ENCODE results near the gene PPP3CB. TPM values are rescaled to one million over a fixed set of nuclear protein-coding genes. Genes with fewer than 3 reads are reported as not detected.
"Not testable (repeated sequence)": the region's sequence is repeated elsewhere in the genome, so short reads cannot be mapped to it uniquely, and the experiment has no call there.

PPP3CB gene
- total RNA-seq, 1 donor from 2014 or later = 49.9 TPM

- Mint-ChIP-seq H3K27ac (no peak overlapping the region), H3K36me3 (peaks cover 24% of the 10 kb centered on the region), H3K9me3 (no peaks in the 10 kb centered on the region), H3K4me3 (no peak overlapping the region), H3K27me3 (ENCODE audit: low read depth) (no peaks in the 10 kb centered on the region), H3K4me1 (no peaks in the 10 kb centered on the region)
- no peak for TF ChIP-seq CTCF (IDR thresholded peaks at IDR 0.05; ENCODE audit: unreplicated experiment)
- no peak for DNase-seq (ENCODE audit: low spot score in 2 of 2, unreplicated experiment in 2 of 2)
Measured at GRCh38 chr10:73399063-73399462, 96.8 kb downstream of the PPP3CB start.

- Mint-ChIP-seq H3K4me3 (no peak overlapping the region), H3K36me3 (peaks cover 30% of the 10 kb centered on the region), H3K9me3 (no peaks in the 10 kb centered on the region), H3K27ac (no peak overlapping the region), H3K4me1 (no peaks in the 10 kb centered on the region), H3K27me3 (ENCODE audit: low read depth) (no peaks in the 10 kb centered on the region)
- TF ChIP-seq CTCF (IDR thresholded peaks at IDR 0.05; ENCODE audit: unreplicated experiment) = no peak
- DNase-seq (ENCODE audit: low spot score in 2 of 2, unreplicated experiment in 2 of 2) = no peak
Measured at GRCh38 chr10:73398024-73398423, 97.8 kb downstream of the PPP3CB start.

- not testable (repeated sequence) for H3K9me3 Mint-ChIP-seq; DNase-seq (ENCODE audit: low spot score in 2 of 2, unreplicated experiment in 2 of 2); H3K4me1 Mint-ChIP-seq; H3K27me3 Mint-ChIP-seq (ENCODE audit: low read depth); H3K27ac Mint-ChIP-seq; H3K4me3 Mint-ChIP-seq
- H3K36me3 Mint-ChIP-seq = peaks cover 42% of the 10 kb centered on the region
Measured at GRCh38 chr10:73394325-73394724, 101.5 kb downstream of the PPP3CB start.

GRCh38 chr10:73388228-73388627 lies 107.6 kb downstream of the PPP3CB start:
- peaks cover 41% of the 10 kb centered on the region for H3K36me3 Mint-ChIP-seq
- no peak for DNase-seq (ENCODE audit: low spot score in 2 of 2, unreplicated experiment in 2 of 2)
- no peaks in the 10 kb centered on the region for H3K9me3 Mint-ChIP-seq
- TF ChIP-seq CTCF (IDR thresholded peaks at IDR 0.05; ENCODE audit: unreplicated experiment) = no peak
- no peak overlapping the region for H3K27ac Mint-ChIP-seq
- no peaks in the 10 kb centered on the region for H3K4me1 Mint-ChIP-seq
- no peaks in the 10 kb centered on the region for H3K27me3 Mint-ChIP-seq (ENCODE audit: low read depth)
- H3K4me3 Mint-ChIP-seq = no peak overlapping the region

- Mint-ChIP-seq H3K36me3 (peaks cover 37% of the 10 kb centered on the region), H3K27ac (no peak overlapping the region), H3K4me3 (no peak overlapping the region), H3K4me1 (no peaks in the 10 kb centered on the region), H3K9me3 (no peaks in the 10 kb centered on the region), H3K27me3 (ENCODE audit: low read depth) (no peaks in the 10 kb centered on the region)
- DNase-seq (ENCODE audit: low spot score in 2 of 2, unreplicated experiment in 2 of 2) = no peak
- TF ChIP-seq CTCF (IDR thresholded peaks at IDR 0.05; ENCODE audit: unreplicated experiment) = no peak
Measured at GRCh38 chr10:73386583-73386982, 109.2 kb downstream of the PPP3CB start.

Other genes with a start within 250 kb of the PPP3CB start
- gene DNAJC9, start 248.8 kb downstream of the PPP3CB start, total RNA-seq = 32.1 to 32.7 TPM (median 32.5 TPM) in 3 replicates
- gene MRPS16, start 243.4 kb downstream of the PPP3CB start, total RNA-seq = 62.5 to 72.2 TPM (median 65.2 TPM) in 3 replicates
- 5.2 to 5.7 TPM (median 5.7 TPM) in 3 replicates for gene CFAP70, start 137.2 kb downstream of the PPP3CB start, total RNA-seq
- gene ANXA7, start 82.0 kb downstream of the PPP3CB start, total RNA-seq = 38.9 to 47.9 TPM (median 39.4 TPM) in 3 replicates
- gene MSS51, start 62.5 kb downstream of the PPP3CB start, total RNA-seq = 4.9 to 5.6 TPM (median 5.0 TPM) in 3 replicates
- gene USP54, start 95.3 kb upstream of the PPP3CB start, total RNA-seq = 24.5 to 26.9 TPM (median 26.7 TPM) in 3 replicates
- gene MYOZ1, start 145.4 kb upstream of the PPP3CB start, total RNA-seq = 1.4 to 2.1 TPM (median 1.7 TPM) in 3 replicates
- 0.07 to 0.22 TPM (median 0.11 TPM) in 3 replicates for gene SYNPO2L, start 160.0 kb upstream of the PPP3CB start, total RNA-seq
- gene AGAP5, start 202.1 kb upstream of the PPP3CB start, total RNA-seq = 11.7 to 12.8 TPM (median 12.1 TPM) in 3 replicates
- gene SEC24C, start 248.3 kb upstream of the PPP3CB start, total RNA-seq = 74.8 to 77.6 TPM (median 75.5 TPM) in 3 replicates

All from mesothelial cell of epicardium (in vitro differentiated cells).